GM18519 (cell line): ENCODE data around the gene TDP2.
"Not testable (repeated sequence)": the region's sequence is repeated elsewhere in the genome, so short reads cannot be mapped to it uniquely, and the experiment has no call there.

ENCODE experiments used
- ATAC-seq: cut with Tn5 transposase; IDR thresholded peaks from one replicate; pipeline ENCODE4 v1.9.1; 2021; ENCODE audit warnings: mild to moderate bottlenecking, moderate library complexity; ENCODE audit not compliant: unreplicated experiment, low FRiP score

The TDP2 gene

GRCh38 chr6:24655215-24655614 lies 11.5 kb downstream of the TDP2 start:
- no peak for ATAC-seq

- no peak for ATAC-seq
These were observed 16.3 kb downstream of the TDP2 start for GRCh38 chr6:24650365-24650764.

GRCh38 chr6:24649691-24650090 lies 17.0 kb downstream of the TDP2 start:
- no peak for ATAC-seq

- ATAC-seq = no peak
These were observed 18.4 kb downstream of the TDP2 start for GRCh38 chr6:24648276-24648675.

GRCh38 chr6:24646771-24647170 lies 19.9 kb downstream of the TDP2 start:
- no peak for ATAC-seq

- no peak for ATAC-seq
These were observed 22.3 kb downstream of the TDP2 start for GRCh38 chr6:24644377-24644776.

- no peak for ATAC-seq
These were observed 22.8 kb downstream of the TDP2 start for GRCh38 chr6:24643920-24644319.

GRCh38 chr6:24642061-24642460 lies 24.6 kb downstream of the TDP2 start:
- no peak for ATAC-seq

- ATAC-seq = not testable (repeated sequence)
These were observed 26.1 kb downstream of the TDP2 start for GRCh38 chr6:24640631-24641030.

- no peak for ATAC-seq
These were observed 26.5 kb downstream of the TDP2 start for GRCh38 chr6:24640166-24640565.

GRCh38 chr6:24636681-24637080 lies 30.0 kb downstream of the TDP2 start:
- ATAC-seq = no peak

- ATAC-seq = no peak
These were observed 34.1 kb downstream of the TDP2 start for GRCh38 chr6:24632573-24632972.

- no peak for ATAC-seq
These were observed 35.0 kb downstream of the TDP2 start for GRCh38 chr6:24631671-24632070.

- no peak for ATAC-seq
These were observed 35.7 kb downstream of the TDP2 start for GRCh38 chr6:24630856-24631505.

GRCh38 chr6:24621626-24622289 lies 44.9 kb downstream of the TDP2 start:
- ATAC-seq = no peak

GRCh38 chr6:24620637-24621036 lies 46.1 kb downstream of the TDP2 start:
- ATAC-seq = no peak

GRCh38 chr6:24619661-24620060 lies 47.0 kb downstream of the TDP2 start:
- ATAC-seq = no peak

GRCh38 chr6:24614648-24615047 lies 52.1 kb downstream of the TDP2 start:
- no peak for ATAC-seq

GRCh38 chr6:24614043-24614420 lies 52.7 kb downstream of the TDP2 start:
- ATAC-seq = no peak

GRCh38 chr6:24613361-24614042 lies 53.2 kb downstream of the TDP2 start:
- ATAC-seq = no peak

GRCh38 chr6:24610672-24611071 lies 56.0 kb downstream of the TDP2 start:
- no peak for ATAC-seq
